ENCODE data around the gene FLAD1.
A peak's percentile ranks its signal among the peaks of the same experiment; 100 is the strongest.
"Not testable (repeated sequence)": the region's sequence is repeated elsewhere in the genome, so short reads cannot be mapped to it uniquely, and the experiment has no call there.

FLAD1 gene

DNA sequence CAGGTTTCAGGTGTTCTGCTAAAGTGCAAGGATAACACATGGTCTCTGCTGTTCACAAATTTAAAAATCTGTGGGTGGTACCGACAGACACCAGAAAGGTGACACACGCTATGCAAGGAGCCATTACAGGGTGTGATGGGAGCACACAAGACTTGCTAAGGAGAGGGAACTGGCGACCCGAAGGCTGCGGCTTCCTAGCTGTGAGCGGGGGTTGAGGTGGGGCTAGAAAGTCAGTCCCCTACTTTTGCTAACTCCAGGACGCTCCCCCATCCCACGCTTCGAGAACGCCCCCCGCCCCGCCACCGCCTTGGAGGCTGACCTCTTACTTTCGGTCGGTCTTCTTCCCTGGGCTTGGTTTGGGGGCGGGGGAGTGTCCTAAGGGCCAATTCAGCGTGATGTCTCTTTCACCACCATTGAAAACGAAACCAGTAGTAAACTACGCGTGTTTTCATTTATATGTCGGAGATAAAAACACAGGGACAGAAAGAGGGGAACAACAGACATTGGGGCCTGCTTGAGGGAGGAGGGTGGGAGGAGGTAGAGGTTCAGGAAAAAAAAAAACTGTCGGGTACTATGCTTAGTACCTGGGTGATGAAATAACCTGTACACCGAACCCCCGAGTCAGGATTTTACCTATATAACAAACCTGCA, 7.6 kb upstream of the FLAD1 start (continued):
- TF ChIP-seq MEIS1 (CRISPR knock-in tag; IDR thresholded peaks at IDR 0.05; ENCODE audit: borderline replicate concordance) (no peak), FEZF1 (tag by site-specific recombination; IDR thresholded peaks at IDR 0.05) (no peak), ZNF221 (tag by site-specific recombination; IDR thresholded peaks at IDR 0.05; ENCODE audit: borderline replicate concordance) (no peak), GLI2 (tag by site-specific recombination; IDR thresholded peaks at IDR 0.05; ENCODE audit: borderline replicate concordance, low read depth) (no peak), ZNF600 (tag by site-specific recombination; IDR thresholded peaks at IDR 0.05) (no peak; the same call in 1 of the 2 replicates), ZNF830 (tag by site-specific recombination; IDR thresholded peaks at IDR 0.05; ENCODE audit: low read depth) (no peak), GFI1B (tag by site-specific recombination; IDR thresholded peaks at IDR 0.05) (no peak), ZNF366 (tag by site-specific recombination; conservative IDR thresholded peaks at IDR 0.05) (no peak), ZFHX2 (tag by site-specific recombination; conservative IDR thresholded peaks at IDR 0.05) (peak; percentile 86), SP3 (tag by site-specific recombination; IDR thresholded peaks at IDR 0.05) (peak; percentile 36), SALL2 (tag by site-specific recombination; IDR thresholded peaks at IDR 0.05; ENCODE audit: borderline replicate concordance) (no peak), ZNF664 (tag by site-specific recombination; IDR thresholded peaks at IDR 0.05) (no peak)
- TF ChIP-seq, protein P1, sequence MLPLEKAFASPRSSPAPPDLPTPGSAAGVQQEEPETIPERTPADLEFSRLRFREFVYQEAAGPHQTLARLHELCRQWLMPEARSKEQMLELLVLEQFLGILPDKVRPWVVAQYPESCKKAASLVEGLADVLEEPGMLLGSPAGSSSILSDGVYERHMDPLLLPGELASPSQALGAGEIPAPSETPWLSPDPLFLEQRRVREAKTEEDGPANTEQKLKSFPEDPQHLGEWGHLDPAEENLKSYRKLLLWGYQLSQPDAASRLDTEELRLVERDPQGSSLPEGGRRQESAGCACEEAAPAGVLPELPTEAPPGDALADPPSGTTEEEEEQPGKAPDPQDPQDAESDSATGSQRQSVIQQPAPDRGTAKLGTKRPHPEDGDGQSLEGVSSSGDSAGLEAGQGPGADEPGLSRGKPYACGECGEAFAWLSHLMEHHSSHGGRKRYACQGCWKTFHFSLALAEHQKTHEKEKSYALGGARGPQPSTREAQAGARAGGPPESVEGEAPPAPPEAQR (tag by site-specific recombination; IDR thresholded peaks at IDR 0.05), result no peak
- TF ChIP-seq, protein P2, sequence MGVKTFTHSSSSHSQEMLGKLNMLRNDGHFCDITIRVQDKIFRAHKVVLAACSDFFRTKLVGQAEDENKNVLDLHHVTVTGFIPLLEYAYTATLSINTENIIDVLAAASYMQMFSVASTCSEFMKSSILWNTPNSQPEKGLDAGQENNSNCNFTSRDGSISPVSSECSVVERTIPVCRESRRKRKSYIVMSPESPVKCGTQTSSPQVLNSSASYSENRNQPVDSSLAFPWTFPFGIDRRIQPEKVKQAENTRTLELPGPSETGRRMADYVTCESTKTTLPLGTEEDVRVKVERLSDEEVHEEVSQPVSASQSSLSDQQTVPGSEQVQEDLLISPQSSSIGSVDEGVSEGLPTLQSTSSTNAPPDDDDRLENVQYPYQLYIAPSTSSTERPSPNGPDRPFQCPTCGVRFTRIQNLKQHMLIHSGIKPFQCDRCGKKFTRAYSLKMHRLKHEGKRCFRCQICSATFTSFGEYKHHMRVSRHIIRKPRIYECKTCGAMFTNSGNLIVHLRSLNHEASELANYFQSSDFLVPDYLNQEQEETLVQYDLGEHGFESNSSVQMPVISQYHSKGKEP (tag by site-specific recombination; IDR thresholded peaks at IDR 0.05), result no peak

DNA sequence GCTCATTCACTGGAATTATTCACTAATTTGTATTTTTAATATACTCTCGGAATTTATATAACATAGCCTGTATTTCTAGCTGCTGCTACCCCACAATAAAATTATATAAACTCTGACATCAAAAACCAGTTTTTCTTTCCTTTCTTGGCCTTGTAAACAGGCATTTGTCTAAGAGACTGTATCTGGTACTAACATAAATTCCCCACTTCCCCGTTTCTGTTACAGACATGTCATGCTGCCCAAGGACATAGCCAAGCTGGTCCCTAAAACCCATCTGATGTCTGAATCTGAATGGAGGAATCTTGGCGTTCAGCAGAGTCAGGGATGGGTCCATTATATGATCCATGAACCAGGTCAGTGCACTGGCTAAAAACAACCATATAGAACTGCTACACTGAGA, 5.4 kb upstream of the FLAD1 start:
- H3K4me3 ChIP-seq (ENCODE audit: low read depth, low read length); H3K4me1 ChIP-seq (ENCODE audit: control insufficient read depth, insufficient read depth, low read length); H3K9me3 ChIP-seq (ENCODE audit: control insufficient read depth, insufficient read depth, low read depth, low read length); H3K27ac ChIP-seq (ENCODE audit: extremely low read depth, low read depth, low read length): not testable (repeated sequence)
- ChIA-PET CTCF (interaction anchor here (1.3 kb wide), 1 partner anchor 17 kb away, joined by 3 read pairs; the partner anchor contains the start of gene PYGO2), POLR2A (interaction anchor here (1.0 kb wide), 1 partner anchor 10 kb away, joined by 3 read pairs; no protein-coding TSS in a partner anchor)
- peaks cover 0 to 23% of the 10 kb centered on the region in 2 experiments; a peak in 2 of 3 replicates for H3K36me3 ChIP-seq (ENCODE audit: control insufficient read depth in 2 of 2, insufficient read depth in 1 of 2, low read length in 2 of 2)

DNA sequence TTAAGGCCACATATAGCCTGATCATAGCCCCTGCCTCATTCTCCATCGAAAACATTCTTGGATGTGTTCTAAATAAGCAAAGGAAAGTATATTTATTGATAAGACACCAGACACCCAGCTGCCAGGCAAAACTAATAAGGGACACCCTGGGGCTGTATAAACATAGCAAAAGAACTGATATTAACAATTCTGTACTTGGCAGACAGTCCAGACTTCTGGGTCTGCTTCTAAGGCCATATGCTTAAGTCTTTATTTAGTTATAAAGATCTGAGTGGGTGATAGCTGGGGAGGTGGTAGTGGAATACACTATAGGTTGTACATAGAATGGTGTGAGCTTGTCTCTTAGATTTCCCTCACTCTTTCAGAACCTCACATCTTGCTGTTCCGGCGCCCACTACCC, 4.8 kb upstream of the FLAD1 start:
- ChIA-PET POLR2A (no interaction called here), CTCF (interaction anchor here (0.6 kb wide), 1 partner anchor 147 kb away, joined by 3 read pairs; no protein-coding TSS in a partner anchor)
- no peak overlapping the region for H3K4me3 ChIP-seq (ENCODE audit: low read depth, low read length)
- no peaks in the 10 kb centered on the region; the same call in 1 of the 2 replicates for H3K4me1 ChIP-seq (ENCODE audit: control insufficient read depth, insufficient read depth, low read length)
- no peaks in the 10 kb centered on the region for H3K9me3 ChIP-seq (ENCODE audit: control insufficient read depth, insufficient read depth, low read depth, low read length)
- H3K36me3 ChIP-seq (ENCODE audit: control insufficient read depth in 2 of 2, insufficient read depth in 1 of 2, low read length in 2 of 2), result peaks cover 0 to 23% of the 10 kb centered on the region in 2 experiments; a peak in 2 of 3 replicates
- no peak overlapping the region for H3K27ac ChIP-seq (ENCODE audit: extremely low read depth, low read depth, low read length)
- TF ChIP-seq, protein P3, sequence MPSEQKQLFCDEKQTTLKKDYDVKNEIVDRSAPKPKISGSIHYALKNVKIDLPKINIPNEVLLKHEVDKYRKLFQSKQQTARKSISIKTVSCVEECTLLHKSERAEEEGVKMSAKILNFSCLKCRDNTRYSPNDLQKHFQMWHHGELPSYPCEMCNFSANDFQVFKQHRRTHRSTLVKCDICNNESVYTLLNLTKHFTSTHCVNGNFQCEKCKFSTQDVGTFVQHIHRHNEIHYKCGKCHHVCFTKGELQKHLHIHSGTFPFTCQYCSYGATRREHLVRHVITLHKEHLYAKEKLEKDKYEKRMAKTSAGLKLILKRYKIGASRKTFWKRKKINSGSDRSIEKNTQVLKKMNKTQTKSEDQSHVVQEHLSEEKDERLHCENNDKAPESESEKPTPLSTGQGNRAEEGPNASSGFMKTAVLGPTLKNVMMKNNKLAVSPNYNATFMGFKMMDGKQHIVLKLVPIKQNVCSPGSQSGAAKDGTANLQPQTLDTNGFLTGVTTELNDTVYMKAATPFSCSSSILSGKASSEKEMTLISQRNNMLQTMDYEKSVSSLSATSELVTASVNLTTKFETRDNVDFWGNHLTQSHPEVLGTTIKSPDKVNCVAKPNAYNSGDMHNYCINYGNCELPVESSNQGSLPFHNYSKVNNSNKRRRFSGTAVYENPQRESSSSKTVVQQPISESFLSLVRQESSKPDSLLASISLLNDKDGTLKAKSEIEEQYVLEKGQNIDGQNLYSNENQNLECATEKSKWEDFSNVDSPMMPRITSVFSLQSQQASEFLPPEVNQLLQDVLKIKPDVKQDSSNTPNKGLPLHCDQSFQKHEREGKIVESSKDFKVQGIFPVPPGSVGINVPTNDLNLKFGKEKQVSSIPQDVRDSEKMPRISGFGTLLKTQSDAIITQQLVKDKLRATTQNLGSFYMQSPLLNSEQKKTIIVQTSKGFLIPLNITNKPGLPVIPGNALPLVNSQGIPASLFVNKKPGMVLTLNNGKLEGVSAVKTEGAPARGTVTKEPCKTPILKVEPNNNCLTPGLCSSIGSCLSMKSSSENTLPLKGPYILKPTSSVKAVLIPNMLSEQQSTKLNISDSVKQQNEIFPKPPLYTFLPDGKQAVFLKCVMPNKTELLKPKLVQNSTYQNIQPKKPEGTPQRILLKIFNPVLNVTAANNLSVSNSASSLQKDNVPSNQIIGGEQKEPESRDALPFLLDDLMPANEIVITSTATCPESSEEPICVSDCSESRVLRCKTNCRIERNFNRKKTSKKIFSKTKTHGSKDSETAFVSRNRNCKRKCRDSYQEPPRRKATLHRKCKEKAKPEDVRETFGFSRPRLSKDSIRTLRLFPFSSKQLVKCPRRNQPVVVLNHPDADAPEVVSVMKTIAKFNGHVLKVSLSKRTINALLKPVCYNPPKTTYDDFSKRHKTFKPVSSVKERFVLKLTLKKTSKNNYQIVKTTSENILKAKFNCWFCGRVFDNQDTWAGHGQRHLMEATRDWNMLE (tag by site-specific recombination; conservative IDR thresholded peaks at IDR 0.05; ENCODE audit: low read depth), result no peak
- no peak for TF ChIP-seq ZNF211 (tag by site-specific recombination; IDR thresholded peaks at IDR 0.05; ENCODE audit: low read depth)
- no peak for TF ChIP-seq ZNF624 (tag by site-specific recombination; IDR thresholded peaks at IDR 0.05)
- TF ChIP-seq ZNF37A (tag by site-specific recombination; IDR thresholded peaks at IDR 0.05), result no peak
- no peak for TF ChIP-seq ZBTB17 (tag by site-specific recombination; IDR thresholded peaks at IDR 0.05)
- TF ChIP-seq, protein P4, sequence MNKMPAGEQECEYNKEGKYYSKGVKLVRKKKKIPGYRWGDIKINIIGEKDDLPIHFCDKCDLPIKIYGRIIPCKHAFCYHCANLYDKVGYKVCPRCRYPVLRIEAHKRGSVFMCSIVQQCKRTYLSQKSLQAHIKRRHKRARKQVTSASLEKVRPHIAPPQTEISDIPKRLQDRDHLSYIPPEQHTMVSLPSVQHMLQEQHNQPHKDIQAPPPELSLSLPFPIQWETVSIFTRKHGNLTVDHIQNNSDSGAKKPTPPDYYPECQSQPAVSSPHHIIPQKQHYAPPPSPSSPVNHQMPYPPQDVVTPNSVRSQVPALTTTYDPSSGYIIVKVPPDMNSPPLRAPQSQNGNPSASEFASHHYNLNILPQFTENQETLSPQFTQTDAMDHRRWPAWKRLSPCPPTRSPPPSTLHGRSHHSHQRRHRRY (tag by site-specific recombination; IDR thresholded peaks at IDR 0.05), result no peak

All from HEK293 (cell line).